Neural cell (in vitro differentiated cells): Measurements from ENCODE around the gene CUEDC1. TPM values are rescaled to one million over a fixed set of nuclear protein-coding genes. Genes with fewer than 3 reads are reported as not detected.

Experiments
- H2AFZ ChIP-seq: fragments of 200-600, 300-800 bp; sonication (generic), shearing (Covaris generic); 2 replicates; pipeline ENCODE4 v1.6.0; 2014; ENCODE audit warnings: low read depth, mild to moderate bottlenecking, antibody characterized with exemption, low read length, moderate library complexity
- H3F3A ChIP-seq: fragments of 200-600 bp; shearing (Covaris generic); 2 replicates; pipeline ENCODE4 v1.6.1; 2016; ENCODE audit warnings: mild to moderate bottlenecking, moderate library complexity, mixed read lengths, antibody characterized with exemption, low read length; ENCODE audit not compliant: insufficient read depth, poor library complexity, severe bottlenecking
- H3K27ac ChIP-seq: fragments of 200-600, 300-800 bp; sonication (generic), shearing (Covaris generic); 2 replicates; pipeline ENCODE4 v1.5.1; 2014; ENCODE audit warnings: mild to moderate bottlenecking, low read length, moderate library complexity
- H3K27me3 ChIP-seq: fragments of 300-800, 200-600 bp; sonication (generic), shearing (Covaris generic); 2 replicates; pipeline ENCODE4 v1.6.0; 2014; ENCODE audit warnings: mild to moderate bottlenecking, low read depth, low read length, moderate library complexity; ENCODE audit not compliant: insufficient read depth
- H3K36me3 ChIP-seq: fragments of 300-800, 200-600 bp; sonication (generic), shearing (Covaris generic); 2 replicates; pipeline ENCODE4 v1.5.1; 2014; ENCODE audit warnings: mild to moderate bottlenecking, antibody characterized with exemption, low read length, moderate library complexity; ENCODE audit not compliant: insufficient read depth
- H3K4me2 ChIP-seq: fragments of 300-800, 200-600 bp; sonication (generic), shearing (Covaris generic); 2 replicates; pipeline ENCODE4 v1.6.0; 2014; ENCODE audit warnings: mild to moderate bottlenecking, low read length
- H3K4me3 ChIP-seq: fragments of 300-800, 200-600 bp; sonication (generic), shearing (Covaris generic); 2 replicates; pipeline ENCODE4 v1.5.1; 2014; ENCODE audit warnings: mild to moderate bottlenecking, low read length, moderate library complexity
- H3K79me2 ChIP-seq: fragments of 200-600 bp; shearing (Covaris generic); replicated peaks from 2 replicates; pipeline ENCODE4 v1.6.0; 2014; ENCODE audit warnings: mild to moderate bottlenecking, low read length, moderate library complexity; ENCODE audit not compliant: insufficient read depth
- H3K9ac ChIP-seq: fragments of 300-800, 200-600 bp; sonication (generic), shearing (Covaris generic); 2 replicates; pipeline ENCODE4 v1.6.1; 2016; ENCODE audit warnings: mild to moderate bottlenecking, low read length, mixed read lengths
- H3K9me2 ChIP-seq: fragments of 200-600 bp; shearing (Covaris generic); 2 replicates; pipeline ENCODE4 v1.6.1; 2016; ENCODE audit warnings: mild to moderate bottlenecking, low read length, mixed read lengths; ENCODE audit not compliant: insufficient read depth
- H3K9me3 ChIP-seq: fragments of 200-600, 300-800 bp; sonication (generic), shearing (Covaris generic); 2 replicates; pipeline ENCODE4 v1.6.1; 2016; ENCODE audit warnings: mild to moderate bottlenecking, mixed run types, low read length, moderate library complexity, mixed read lengths
- H4K20me1 ChIP-seq: fragments of 200-600 bp; shearing (Covaris generic); 2 replicates; pipeline ENCODE4 v1.6.1; 2016; ENCODE audit warnings: mild to moderate bottlenecking, mixed run types; ENCODE audit not compliant: insufficient read depth
- EP300 ChIP-seq: fragments of 450-650 bp; conservative IDR thresholded peaks from 2 replicates; pipeline ENCODE4 v1.6.1; 2014; ENCODE audit warnings: antibody characterized with exemption, mild to moderate bottlenecking, moderate library complexity; ENCODE audit not compliant: poor library complexity, severe bottlenecking
- EZH2 ChIP-seq: fragments of 200-600, 300-800 bp; shearing (Covaris generic), sonication (generic); IDR thresholded peaks from 2 replicates; pipeline ENCODE4 v1.6.1; 2014; ENCODE audit warnings: antibody characterized with exemption, low read length, borderline replicate concordance, mild to moderate bottlenecking; ENCODE audit not compliant: insufficient read depth, poor library complexity, severe bottlenecking
- MXI1 ChIP-seq: fragments of 450-650 bp; conservative IDR thresholded peaks from 2 replicates; pipeline ENCODE4 v1.6.1; 2014; ENCODE audit warnings: antibody characterized with exemption, mild to moderate bottlenecking; ENCODE audit not compliant: poor library complexity, severe bottlenecking
- POLR2AphosphoS5 ChIP-seq: IDR thresholded peaks from 2 replicates; pipeline ENCODE4 v1.6.1; 2012
- RAD21 ChIP-seq: fragments of 450-650 bp; conservative IDR thresholded peaks from 2 replicates; pipeline ENCODE4 v1.6.1; 2014; ENCODE audit warnings: antibody characterized with exemption, mild to moderate bottlenecking, moderate library complexity
- REST ChIP-seq: IDR thresholded peaks from 2 replicates; pipeline ENCODE4 v1.6.1; 2012; ENCODE audit warnings: borderline replicate concordance
- SMC3 ChIP-seq: fragments of 450-650 bp; conservative IDR thresholded peaks from 2 replicates; pipeline ENCODE4 v1.6.1; 2014; ENCODE audit warnings: antibody characterized with exemption, mild to moderate bottlenecking, moderate library complexity; ENCODE audit not compliant: poor library complexity
- TAF1 ChIP-seq: IDR thresholded peaks from 2 replicates; pipeline ENCODE4 v1.6.1; 2012; ENCODE audit warnings: low read depth
- polyA plus RNA-seq: library from polyadenylated mRNA; depleted of rRNA; stranded (reverse); fragments of >200 nt; gene quantifications from 2 replicates; pipeline ENCODE4 v1.2.3, GENCODE V29; 2014
- TF ChIP-seq, protein P1 (sequence below): fragments of 450-650 bp; IDR thresholded peaks from 2 replicates; pipeline ENCODE4 v1.5.1; 2014; ENCODE audit warnings: antibody characterized with exemption, mild to moderate bottlenecking, moderate library complexity; ENCODE audit not compliant: poor library complexity, severe bottlenecking

Gene CUEDC1
- polyA plus RNA-seq, 1 donor from 2014 or later: 27.0 TPM

GRCh38 chr17:57886020-57886419 lies 69.2 kb downstream of the CUEDC1 start:
- TF ChIP-seq POLR2AphosphoS5: no peak
- Histone ChIP-seq H3K4me2 (no peak overlapping the region), H3K9me2 (no peaks in the 10 kb centered on the region), H3F3A (no peaks in the 10 kb centered on the region), H3K9me3 (no peaks in the 10 kb centered on the region), H3K27ac (no peak overlapping the region), H3K79me2 (no peaks in the 10 kb centered on the region), H3K27me3 (no peaks in the 10 kb centered on the region), H2AFZ (no peak overlapping the region), H3K36me3 (no peaks in the 10 kb centered on the region), H3K9ac (no peak overlapping the region), H4K20me1 (no peaks in the 10 kb centered on the region), H3K4me3 (no peak overlapping the region)

DNA sequence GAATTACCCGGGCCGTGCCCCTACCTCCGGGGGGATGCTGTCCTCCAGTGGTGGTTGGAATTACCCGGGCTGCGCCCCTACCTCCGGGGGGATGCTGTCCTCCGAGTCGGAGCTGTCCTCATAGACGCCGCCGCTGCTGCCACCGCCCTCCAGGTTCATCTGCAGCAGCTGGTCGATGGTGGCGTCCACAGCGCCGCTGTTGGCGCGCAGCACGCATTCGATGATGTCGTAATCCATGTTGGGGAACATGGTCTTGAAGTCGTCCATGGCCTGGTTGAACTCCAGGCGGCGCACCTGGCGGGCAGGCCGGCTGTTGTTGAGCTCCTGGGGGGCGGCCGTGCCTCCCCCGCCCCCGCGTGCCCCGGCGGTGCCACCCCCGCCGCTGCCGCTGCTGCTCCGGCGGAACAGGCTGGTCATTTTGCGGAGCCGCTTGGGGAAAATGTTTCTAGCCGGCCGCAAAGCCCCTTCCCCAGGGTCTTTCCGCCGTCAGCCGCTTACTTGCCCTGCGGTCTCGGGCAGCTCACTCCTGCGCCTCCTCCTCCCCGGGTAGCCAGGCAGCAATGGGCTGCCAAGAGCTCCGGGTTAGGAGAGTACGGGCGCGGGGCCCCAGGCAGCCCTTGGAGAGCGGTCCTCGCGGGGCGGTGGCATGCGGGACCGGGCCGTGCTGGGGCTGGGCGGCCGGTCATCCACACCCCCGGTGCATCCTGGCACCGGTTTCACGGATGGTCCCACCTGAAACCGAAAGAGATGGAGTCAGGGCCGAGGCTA lies 69.9 kb downstream of the CUEDC1 start:
- TF ChIP-seq SMC3 (no peak), EZH2 (no peak), EP300 (no peak), POLR2AphosphoS5 (no peak), MXI1 (no peak), TAF1 (no peak), RAD21 (no peak), REST (no peak)
- TF ChIP-seq, protein P1, sequence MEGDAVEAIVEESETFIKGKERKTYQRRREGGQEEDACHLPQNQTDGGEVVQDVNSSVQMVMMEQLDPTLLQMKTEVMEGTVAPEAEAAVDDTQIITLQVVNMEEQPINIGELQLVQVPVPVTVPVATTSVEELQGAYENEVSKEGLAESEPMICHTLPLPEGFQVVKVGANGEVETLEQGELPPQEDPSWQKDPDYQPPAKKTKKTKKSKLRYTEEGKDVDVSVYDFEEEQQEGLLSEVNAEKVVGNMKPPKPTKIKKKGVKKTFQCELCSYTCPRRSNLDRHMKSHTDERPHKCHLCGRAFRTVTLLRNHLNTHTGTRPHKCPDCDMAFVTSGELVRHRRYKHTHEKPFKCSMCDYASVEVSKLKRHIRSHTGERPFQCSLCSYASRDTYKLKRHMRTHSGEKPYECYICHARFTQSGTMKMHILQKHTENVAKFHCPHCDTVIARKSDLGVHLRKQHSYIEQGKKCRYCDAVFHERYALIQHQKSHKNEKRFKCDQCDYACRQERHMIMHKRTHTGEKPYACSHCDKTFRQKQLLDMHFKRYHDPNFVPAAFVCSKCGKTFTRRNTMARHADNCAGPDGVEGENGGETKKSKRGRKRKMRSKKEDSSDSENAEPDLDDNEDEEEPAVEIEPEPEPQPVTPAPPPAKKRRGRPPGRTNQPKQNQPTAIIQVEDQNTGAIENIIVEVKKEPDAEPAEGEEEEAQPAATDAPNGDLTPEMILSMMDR: no peak
- no peaks in the 10 kb centered on the region for H4K20me1 ChIP-seq
- no peak overlapping the region for H3K4me3 ChIP-seq
- no peaks in the 10 kb centered on the region for H3K9me3 ChIP-seq
- H3K36me3 ChIP-seq: no peaks in the 10 kb centered on the region
- H3K79me2 ChIP-seq: no peaks in the 10 kb centered on the region
- H3K27me3 ChIP-seq: no peaks in the 10 kb centered on the region
- no peak overlapping the region for H3K9ac ChIP-seq
- H3K9me2 ChIP-seq: no peaks in the 10 kb centered on the region
- H2AFZ ChIP-seq: no peak overlapping the region
- H3F3A ChIP-seq: no peaks in the 10 kb centered on the region
- no peak overlapping the region for H3K4me2 ChIP-seq
- no peak overlapping the region for H3K27ac ChIP-seq
